HFFc6 (cell line): Measurements from ENCODE around the gene HTRA3. TPM values are rescaled to one million over a fixed set of nuclear protein-coding genes. Genes with fewer than 3 reads are reported as not detected.

ENCODE experiments used
- DNase-seq: peaks from one replicate; pipeline ENCODE4 v3.0.0-alpha.2; 2018
- H3K27ac Mint-ChIP-seq: 2 replicates; pipeline ENCODE4 v1.8.0; 2020; ENCODE audit warnings: mild to moderate bottlenecking, mixed read lengths
- H3K27me3 Mint-ChIP-seq: 2 replicates; pipeline ENCODE4 v1.8.0; 2021; ENCODE audit warnings: mild to moderate bottlenecking, moderate library complexity, mixed read lengths; ENCODE audit not compliant: insufficient read depth
- H3K36me3 Mint-ChIP-seq: 2 replicates; pipeline ENCODE4 v1.8.0; 2021; ENCODE audit warnings: low read depth, mixed read lengths
- H3K4me1 Mint-ChIP-seq: 2 replicates; pipeline ENCODE4 v1.8.0; 2020; ENCODE audit warnings: low read depth, mixed read lengths
- H3K4me3 Mint-ChIP-seq: 2 replicates; pipeline ENCODE4 v1.8.0; 2020; ENCODE audit warnings: mild to moderate bottlenecking, moderate library complexity, mixed read lengths
- H3K9me3 Mint-ChIP-seq: 2 replicates; pipeline ENCODE4 v1.8.0; 2020; ENCODE audit warnings: mild to moderate bottlenecking, mixed read lengths
- total RNA-seq, 6 experiments: library from RNA; stranded (reverse); fragmentation: NEBNext Ultra II Directional; extraction: Animal tissue kit (Norgen Biotek cat#: 25700); gene quantifications; 2 replicates in 1 of 6; 3 replicates in 5 of 6; pipeline ENCODE4 v1.2.3, GENCODE V29; 2021
- TF ChIP-seq, protein P1 (sequence below): fragments of 200-600 bp; sonication (generic); IDR thresholded peaks from 2 replicates; pipeline ENCODE4 v1.5.0; 2021; ENCODE audit warnings: antibody characterized with exemption, mild to moderate bottlenecking

The HTRA3 gene
- total RNA-seq, 6 experiments from 2014 or later: 4.2 to 7.0 (median 4.8) TPM

DNA sequence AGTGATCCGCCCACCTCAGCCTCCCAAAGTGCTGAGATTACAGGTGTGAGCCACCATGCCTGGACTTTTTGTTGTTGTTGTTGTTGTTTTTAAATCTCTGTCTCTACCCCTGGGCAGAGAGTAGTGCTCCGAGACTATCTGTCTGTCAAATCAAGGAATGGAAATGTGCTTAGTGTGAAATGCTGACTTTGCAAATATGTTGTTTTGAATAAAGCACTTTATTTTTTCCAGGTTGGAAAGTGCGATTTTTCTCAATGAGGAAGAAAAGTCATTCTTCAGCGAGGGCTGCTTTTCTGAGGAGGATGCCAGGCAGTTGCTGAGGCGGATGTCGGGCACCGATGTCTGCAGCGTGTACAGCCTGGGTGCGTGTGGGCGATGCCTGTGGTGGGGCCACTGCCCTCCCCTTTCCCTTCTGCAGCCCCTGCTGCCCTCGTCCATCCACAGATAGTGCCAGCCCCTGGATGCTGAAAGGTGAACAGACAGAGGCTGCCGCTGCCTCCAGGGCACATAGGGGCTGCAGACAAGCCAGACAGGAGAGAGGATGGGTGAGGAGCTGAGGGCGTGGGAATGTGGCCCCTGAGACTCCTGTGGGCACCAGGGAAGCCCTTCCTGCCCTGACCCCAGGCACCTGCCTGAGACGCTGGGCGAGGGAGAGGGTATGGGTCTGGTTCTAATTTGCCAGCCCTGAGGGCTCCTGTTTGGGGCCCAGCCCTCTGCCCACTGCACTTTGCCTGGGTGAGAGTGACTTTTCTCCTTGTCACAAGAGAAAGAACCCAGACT is 46.8 kb upstream of the HTRA3 start:
- no peaks in the 10 kb centered on the region for H3K9me3 Mint-ChIP-seq
- TF ChIP-seq, protein P1, sequence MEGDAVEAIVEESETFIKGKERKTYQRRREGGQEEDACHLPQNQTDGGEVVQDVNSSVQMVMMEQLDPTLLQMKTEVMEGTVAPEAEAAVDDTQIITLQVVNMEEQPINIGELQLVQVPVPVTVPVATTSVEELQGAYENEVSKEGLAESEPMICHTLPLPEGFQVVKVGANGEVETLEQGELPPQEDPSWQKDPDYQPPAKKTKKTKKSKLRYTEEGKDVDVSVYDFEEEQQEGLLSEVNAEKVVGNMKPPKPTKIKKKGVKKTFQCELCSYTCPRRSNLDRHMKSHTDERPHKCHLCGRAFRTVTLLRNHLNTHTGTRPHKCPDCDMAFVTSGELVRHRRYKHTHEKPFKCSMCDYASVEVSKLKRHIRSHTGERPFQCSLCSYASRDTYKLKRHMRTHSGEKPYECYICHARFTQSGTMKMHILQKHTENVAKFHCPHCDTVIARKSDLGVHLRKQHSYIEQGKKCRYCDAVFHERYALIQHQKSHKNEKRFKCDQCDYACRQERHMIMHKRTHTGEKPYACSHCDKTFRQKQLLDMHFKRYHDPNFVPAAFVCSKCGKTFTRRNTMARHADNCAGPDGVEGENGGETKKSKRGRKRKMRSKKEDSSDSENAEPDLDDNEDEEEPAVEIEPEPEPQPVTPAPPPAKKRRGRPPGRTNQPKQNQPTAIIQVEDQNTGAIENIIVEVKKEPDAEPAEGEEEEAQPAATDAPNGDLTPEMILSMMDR: no peak
- H3K36me3 Mint-ChIP-seq: no peaks in the 10 kb centered on the region
- peaks cover 12% of the 10 kb centered on the region for H3K4me1 Mint-ChIP-seq
- H3K27ac Mint-ChIP-seq: no peak overlapping the region
- no peak for DNase-seq
- peaks cover 11% of the 10 kb centered on the region; the same call in 1 of the 2 replicates for H3K27me3 Mint-ChIP-seq
- H3K4me3 Mint-ChIP-seq: no peak overlapping the region

DNA sequence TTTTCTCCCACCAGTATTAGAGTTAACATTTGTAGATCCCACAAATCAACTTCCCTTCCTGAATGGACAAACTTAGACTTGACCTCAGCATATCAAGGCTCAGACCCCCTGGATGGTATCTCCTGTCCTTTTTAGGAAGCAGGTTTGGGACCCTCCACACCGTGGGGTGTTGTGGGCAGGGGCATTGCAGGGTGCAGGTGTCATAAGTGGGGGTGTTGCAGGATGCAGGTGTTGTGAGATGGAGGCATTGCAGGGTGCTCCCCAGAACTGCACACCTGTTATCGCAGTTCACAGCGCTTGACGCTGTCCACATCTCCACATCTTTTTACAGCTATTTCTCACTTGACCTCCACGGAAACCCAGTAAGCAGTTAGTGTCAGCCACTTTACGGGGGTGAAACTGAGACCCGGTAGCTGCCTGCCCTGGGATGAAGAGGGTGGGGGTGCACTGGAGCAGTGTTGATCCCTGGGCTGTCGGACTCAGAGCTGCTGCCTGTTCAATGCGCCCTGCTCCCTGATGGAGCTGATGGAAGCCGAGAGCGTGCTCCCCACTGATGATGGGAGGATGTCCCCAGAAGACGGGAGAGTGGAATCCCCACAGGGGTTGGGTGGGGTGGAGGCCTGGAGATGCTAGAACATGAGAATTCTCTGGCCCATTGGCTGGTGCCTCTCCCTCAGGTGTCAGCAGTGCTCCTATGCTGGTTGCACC is 45.1 kb upstream of the HTRA3 start:
- no peak overlapping the region for H3K27ac Mint-ChIP-seq
- DNase-seq: no peak
- no peak overlapping the region for H3K4me3 Mint-ChIP-seq
- TF ChIP-seq, protein P1: no peak
- peaks cover 12% of the 10 kb centered on the region for H3K4me1 Mint-ChIP-seq
- no peaks in the 10 kb centered on the region for H3K36me3 Mint-ChIP-seq
- H3K9me3 Mint-ChIP-seq: no peaks in the 10 kb centered on the region
- H3K27me3 Mint-ChIP-seq: peaks cover 9% of the 10 kb centered on the region; the same call in 1 of the 2 replicates

DNA sequence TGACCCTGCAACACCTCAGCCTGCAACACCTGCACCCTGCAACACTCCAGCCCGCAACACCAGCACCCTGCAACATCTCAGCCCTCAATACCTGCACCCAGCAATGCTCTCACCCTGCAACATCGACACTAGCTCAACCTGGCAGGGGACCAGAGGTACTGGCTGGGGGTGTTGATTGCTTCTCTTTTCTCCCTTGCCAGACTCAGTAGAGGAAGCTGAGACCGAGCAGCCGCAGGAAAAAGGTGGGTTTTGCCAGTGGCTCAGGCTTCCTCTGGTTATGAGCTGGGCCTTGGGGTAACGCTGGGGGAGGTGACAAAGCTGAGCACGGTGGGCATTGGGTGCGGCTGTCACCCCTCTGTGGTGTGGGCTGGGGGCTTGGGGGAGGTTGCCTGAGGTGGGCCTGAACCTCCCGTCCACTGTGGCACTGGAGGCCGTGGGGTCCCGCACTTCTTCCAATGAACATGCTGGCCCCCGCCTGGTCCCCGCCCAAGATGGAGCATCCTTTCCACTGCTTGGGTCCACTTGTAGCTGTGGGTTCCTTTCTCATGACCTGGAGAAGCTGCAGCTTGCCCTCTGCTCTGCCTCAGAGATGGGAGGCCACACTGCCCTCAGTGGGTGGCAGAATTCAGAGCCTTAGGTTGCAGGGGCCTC is 44.5 kb upstream of the HTRA3 start:
- TF ChIP-seq, protein P1: no peak
- Mint-ChIP-seq H3K36me3 (no peaks in the 10 kb centered on the region), H3K27me3 (peaks cover 7% of the 10 kb centered on the region; the same call in 1 of the 2 replicates), H3K4me3 (no peak overlapping the region), H3K4me1 (peaks cover 12% of the 10 kb centered on the region), H3K9me3 (no peaks in the 10 kb centered on the region), H3K27ac (no peak overlapping the region)
- no peak for DNase-seq

DNA sequence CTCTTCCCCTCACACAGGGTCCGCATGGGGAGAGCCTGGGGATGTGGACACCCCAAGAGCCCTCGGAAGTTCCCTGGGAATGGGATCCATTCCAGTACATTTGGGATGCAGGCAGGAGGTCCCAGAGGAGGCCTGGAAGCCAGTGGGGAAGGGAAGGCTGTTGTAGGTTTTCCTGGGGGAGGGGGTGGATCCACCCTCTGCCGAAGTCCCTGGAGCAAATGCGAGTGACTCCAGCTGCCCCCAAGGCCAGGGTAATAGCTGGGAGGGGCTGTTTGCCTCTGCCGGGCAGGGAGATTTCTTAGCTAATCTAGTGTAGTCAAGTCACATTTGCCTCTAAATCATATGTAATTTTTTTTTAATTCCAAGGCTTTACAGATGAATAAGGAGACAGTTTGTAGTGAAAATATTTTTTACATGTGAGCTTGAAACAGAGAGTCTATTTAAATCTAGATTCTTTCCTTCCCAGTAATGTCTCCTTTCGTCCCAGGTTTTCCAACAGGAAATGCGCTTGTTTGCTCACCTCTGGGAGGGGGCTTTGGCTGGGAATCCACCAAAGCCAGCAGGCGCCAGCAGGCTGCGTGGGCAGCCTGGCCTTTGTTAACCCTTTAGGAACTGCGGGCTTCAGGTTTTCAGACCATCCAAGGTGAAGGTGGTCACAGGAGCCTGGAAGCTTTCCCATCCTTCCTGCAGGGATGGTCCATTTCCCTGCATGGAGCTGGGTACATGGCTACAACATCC is 43.7 kb upstream of the HTRA3 start:
- DNase-seq: no peak
- no peak overlapping the region for H3K4me3 Mint-ChIP-seq

More for the DNA sequence above, 43.7 kb upstream of the HTRA3 start:
- no peak overlapping the region for H3K27ac Mint-ChIP-seq
- peaks cover 17% of the 10 kb centered on the region for H3K4me1 Mint-ChIP-seq
- TF ChIP-seq, protein P1: no peak
- peaks cover 3% of the 10 kb centered on the region; the same call in 1 of the 2 replicates for H3K27me3 Mint-ChIP-seq
- H3K36me3 Mint-ChIP-seq: no peaks in the 10 kb centered on the region
- no peaks in the 10 kb centered on the region for H3K9me3 Mint-ChIP-seq
